DMS 273 (cell line): ENCODE measurements around the gene EPN2.
"Not testable (repeated sequence)": the region's sequence is repeated elsewhere in the genome, so short reads cannot be mapped to it uniquely, and the experiment has no call there.

Experiments used
- DNase-seq: peaks from one replicate; lab custom pipeline; 2025; ENCODE audit not compliant: unreplicated experiment; lab: John Stamatoyannopoulos, UW

Gene EPN2

DNA sequence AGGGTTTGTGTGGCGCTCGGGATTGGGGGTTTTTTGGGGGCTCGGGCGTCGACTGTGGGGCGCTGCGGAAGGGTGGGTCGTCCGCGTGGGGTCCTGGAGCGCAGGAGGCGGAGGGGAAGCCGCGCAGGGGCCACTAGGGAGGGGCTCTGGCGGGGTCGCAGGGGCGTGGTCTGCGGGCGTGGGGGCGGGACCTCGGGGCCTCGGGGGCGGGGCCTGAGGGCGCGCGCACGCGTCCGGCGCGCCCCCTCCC lies at the start of gene EPN2:
Gene EPN2, plus strand, starts transcription at position 228 of the 250 bp plus-strand sequence. CDS start 45,754 bp downstream, outside the sequence.
- DNase-seq = not testable (repeated sequence)

DNA sequence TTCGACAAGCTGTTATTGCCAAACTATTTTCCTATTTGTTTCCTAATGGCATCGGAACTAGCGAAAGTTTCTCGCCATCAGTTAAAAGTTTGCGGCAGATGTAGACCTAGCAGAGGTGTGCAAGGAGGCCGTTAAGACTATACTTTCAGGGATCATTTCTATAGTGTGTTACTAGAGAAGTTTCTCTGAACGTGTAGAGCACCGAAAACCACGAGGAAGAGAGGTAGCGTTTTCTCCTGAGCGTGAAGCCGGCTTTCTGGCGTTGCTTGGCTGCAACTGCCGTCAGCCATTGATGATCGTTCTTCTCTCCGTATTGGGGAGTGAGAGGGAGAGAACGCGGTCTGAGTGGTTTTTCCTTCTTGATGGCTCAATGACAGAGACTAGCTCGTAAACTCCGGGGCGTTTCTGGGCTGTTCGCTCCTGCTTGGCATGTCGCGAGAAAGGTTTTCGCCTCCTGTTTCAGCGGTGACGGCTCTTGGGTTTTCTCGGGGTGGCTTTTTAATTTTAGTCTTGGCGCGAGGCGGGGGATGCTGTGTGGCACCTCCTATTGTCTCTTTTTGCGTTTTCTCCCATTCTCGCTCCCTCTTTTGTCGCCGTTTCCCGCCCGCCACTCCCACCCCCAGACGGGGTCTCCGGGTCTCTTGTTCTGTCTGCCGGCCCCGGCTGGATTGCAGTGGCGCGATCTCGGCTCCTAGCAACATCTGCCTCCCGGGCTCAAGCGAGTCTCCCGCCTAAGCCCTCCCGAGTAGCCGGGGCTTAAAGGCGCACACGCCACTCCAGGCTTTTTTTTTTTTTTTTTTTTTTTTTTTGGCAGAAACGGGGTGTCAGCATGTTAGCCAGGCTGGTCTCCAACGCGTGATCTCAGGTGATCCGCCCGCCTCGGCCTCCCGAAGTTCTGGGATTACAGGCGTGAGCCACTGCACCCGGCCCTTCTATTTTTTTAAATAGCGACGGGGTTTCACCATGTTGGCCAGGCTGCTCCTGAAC lies 49.0 kb upstream of the EPN2 start:
- DNase-seq = not testable (repeated sequence)

DNA sequence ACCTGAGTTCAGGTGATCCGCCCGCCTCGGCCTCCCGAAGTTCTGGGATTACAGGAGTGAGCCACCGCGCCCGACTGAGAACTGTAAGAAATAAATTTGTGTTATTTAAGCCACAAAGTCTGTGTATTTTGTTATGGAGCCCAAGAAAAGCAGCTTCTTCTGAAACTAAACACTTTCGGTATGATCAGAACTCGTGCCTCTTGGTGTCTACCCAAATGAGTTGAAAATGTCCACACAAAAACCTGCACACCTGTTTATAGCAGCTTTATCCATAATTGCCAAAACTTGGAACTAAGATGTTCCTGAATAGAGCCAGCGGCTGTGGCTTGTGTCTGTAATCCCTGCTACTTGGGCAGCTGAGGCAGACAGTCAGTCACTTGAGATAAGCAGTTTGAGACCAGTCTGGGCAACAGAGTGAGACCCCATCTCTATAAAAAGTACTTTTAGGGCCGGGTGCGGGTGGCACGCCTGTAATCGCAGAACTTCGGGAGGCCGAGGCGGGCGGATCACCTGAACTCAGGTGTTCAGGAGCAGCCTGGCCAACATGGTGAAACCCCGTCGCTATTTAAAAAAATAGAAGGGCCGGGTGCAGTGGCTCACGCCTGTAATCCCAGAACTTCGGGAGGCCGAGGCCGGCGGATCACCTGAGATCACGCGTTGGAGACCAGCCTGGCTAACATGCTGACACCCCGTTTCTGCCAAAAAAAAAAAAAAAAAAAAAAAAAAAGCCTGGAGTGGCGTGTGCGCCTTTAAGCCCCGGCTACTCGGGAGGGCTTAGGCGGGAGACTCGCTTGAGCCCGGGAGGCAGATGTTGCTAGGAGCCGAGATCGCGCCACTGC lies 48.1 kb upstream of the EPN2 start:
- DNase-seq = not testable (repeated sequence)

DNA sequence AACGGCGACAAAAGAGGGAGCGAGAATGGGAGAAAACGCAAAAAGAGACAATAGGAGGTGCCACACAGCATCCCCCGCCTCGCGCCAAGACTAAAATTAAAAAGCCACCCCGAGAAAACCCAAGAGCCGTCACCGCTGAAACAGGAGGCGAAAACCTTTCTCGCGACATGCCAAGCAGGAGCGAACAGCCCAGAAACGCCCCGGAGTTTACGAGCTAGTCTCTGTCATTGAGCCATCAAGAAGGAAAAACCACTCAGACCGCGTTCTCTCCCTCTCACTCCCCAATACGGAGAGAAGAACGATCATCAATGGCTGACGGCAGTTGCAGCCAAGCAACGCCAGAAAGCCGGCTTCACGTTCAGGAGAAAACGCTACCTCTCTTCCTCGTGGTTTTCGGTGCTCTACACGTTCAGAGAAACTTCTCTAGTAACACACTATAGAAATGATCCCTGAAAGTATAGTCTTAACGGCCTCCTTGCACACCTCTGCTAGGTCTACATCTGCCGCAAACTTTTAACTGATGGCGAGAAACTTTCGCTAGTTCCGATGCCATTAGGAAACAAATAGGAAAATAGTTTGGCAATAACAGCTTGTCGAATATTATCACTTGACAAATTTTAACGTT lies 47.3 kb upstream of the EPN2 start:
- not testable (repeated sequence) for DNase-seq

DNA sequence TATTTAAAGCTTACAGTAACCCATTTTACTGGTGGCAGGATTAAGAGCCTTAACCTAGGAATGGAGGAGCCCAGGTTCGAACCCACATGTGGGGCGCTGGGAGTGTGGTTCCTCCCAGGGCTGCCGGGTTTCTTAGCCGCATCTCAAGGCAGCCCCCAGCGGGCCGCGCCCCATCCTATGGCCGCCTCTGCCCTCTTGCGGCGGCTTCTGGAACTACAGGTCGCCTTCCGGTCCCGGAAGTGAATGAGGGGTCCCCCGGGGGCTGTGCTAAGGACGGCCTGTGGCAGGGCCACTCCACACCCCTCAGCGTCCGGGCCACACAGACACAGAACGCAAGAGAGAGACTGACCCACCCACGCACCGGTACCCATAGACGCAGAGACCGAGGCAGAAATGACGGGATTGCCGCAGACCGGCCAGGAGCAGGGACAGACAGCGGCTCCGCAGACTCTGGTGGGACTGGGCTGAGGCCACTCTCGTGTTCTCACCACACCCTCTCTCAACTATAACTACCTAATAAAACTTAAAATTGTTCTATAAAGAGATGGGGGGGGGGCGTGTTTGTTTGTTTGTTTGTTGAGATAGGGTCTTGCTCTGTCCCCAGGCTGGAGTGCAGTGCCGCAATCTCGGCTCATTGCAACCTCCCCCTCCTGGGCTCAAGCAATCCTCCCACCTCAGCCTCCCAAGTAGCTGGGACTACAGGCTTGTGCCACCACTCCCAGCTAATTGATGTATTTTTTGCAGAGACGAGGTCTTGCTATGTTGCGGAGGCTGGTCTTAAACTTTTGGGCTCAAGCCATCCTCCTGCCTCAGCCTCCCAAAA lies 40.6 kb upstream of the EPN2 start:
- not testable (repeated sequence) for DNase-seq

DNA sequence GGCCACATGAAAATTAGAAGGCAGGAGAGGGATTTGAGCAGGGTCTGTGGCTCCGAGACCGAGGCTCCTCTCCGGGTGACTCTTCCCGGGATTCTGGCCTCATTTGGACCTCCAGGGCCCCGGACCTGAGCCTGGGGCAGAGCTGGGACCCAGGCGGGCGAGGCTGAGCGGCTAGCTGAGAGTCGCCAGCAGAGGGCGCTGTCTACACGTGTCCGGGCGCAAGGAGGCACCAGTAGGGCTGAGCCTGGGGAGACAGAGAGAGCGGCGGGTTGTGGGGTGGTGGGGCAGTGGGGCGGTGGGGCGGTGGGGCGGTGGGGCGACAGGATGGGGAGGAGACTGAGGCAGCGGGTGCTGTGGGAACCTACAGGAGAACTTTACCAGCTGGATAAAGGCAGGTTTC lies 34.7 kb upstream of the EPN2 start:
- not testable (repeated sequence) for DNase-seq

GRCh38 chr17:19203429-19203828 lies 33.7 kb upstream of the EPN2 start:
- DNase-seq = not testable (repeated sequence)

- not testable (repeated sequence) for DNase-seq
These were observed 21.9 kb upstream of the EPN2 start for GRCh38 chr17:19215074-19215860.

DNA sequence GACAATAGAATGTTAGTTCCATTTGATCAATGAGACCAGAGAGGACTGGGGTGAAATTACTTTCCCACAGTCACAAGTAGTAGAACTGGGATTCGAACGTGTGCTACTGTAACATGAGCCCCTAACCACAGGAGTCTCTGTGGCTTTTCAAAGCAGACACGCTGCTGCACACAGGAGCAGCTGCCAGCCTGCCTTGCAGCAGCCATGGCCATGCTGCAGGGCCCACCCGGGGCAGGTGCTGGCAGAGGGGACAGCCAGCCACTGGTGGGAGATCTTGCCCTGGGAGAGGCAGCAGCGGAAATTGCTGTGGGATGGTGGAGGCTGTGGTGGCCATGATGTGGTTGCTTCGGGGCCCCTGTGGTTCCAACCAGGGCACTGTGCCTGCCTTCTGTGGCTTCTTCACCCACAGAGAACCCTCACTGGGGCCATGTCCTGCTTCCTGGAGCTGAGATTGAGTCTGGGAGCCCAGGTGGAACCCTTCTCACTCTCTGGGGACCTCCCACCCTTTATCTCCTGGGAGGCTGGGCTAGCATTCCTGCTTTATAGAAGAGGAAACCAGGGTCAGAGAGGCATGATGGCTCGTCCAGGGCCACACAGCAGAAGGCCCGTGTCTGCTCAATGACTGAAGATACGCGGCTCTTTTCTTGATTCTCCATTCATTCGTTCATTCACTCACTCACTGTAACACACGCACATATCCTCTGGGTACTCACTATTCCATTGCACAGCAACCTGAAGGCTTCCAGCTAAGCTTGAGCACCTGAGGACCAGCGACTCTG lies 20.8 kb upstream of the EPN2 start:
- DNase-seq = not testable (repeated sequence)

GRCh38 chr17:19218914-19219313 lies 18.3 kb upstream of the EPN2 start:
- not testable (repeated sequence) for DNase-seq

GRCh38 chr17:19219384-19219783 lies 17.8 kb upstream of the EPN2 start:
- DNase-seq = not testable (repeated sequence)

GRCh38 chr17:19220195-19220594 lies 17.0 kb upstream of the EPN2 start:
- not testable (repeated sequence) for DNase-seq

DNA sequence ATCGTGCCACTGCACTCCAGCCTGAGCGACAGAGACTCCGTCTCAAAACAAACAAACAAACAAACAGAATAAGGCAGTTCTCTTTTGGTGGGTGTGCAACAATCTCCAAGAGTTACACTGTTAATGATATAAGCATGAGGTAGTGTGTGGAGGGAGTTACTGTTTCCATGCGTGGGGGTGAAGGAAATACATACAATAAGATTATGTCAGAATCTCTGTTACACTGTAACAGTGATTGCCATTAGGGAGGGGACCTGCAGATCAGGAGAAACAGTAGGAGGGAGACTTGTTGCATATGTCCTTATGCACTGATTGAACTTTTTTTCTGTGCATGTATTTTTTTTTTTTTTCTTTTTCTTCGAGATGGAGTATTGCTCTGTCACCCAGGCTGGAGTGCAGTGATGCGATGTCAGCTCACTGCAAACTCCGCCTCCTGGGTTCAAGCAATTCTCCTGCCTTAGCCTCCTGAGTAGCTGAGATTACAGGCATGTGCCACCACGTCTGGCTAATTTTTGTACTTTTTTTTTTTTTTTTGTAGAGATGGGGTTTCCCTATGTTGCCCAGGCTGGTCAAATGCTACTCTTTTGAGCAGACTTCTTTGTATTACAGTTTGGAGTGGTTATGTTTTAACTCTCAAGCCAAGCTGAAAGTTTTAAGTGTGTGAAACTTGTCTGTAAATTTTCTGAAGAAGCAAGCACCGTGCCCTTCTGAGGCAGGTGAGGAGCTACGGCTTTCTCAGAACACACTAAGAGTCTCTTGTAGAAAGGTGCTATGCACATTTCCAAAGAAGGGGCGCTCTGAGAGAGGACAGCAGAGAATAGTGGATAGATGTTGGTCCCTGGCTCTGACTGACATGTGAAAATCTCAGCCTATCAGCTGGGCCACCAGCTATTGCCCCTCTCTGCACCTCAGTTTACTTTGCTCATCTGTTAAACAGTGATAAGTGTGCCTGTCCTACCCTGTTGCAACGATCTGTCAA lies 10.3 kb upstream of the EPN2 start:
- DNase-seq = not testable (repeated sequence)

- DNase-seq = not testable (repeated sequence)
These were observed 2.5 kb upstream of the EPN2 start for GRCh38 chr17:19234676-19235075.

- not testable (repeated sequence) for DNase-seq
These were observed 621 bp upstream of the EPN2 start for GRCh38 chr17:19236351-19237138.

GRCh38 chr17:19237389-19238166 lies 412 bp downstream of the EPN2 start:
- DNase-seq = peak; percentile 58
